Keratinocyte (primary cell): ENCODE results near the gene ARSI.

ENCODE experiments used
- CTCF ChIP-seq, 3 experiments: IDR thresholded peaks in 1 of 3; conservative IDR thresholded peaks in 1 of 3; optimal IDR thresholded peaks in 1 of 3; 2 replicates in 2 of 3; 3 replicates in 1 of 3; pipeline versions ENCODE3 to v1.5.1; 2011; ENCODE audit warnings: low read length in 3 of 3, mild to moderate bottlenecking in 3 of 3, moderate library complexity in 2 of 3, control low read depth in 1 of 3, inconsistent platforms in 1 of 3; ENCODE audit not compliant: insufficient read depth in 2 of 3; ENCODE audit errors: extremely low read depth in 1 of 3
- EZH2 ChIP-seq: IDR thresholded peaks from one replicate; pipeline ENCODE4 v1.6.1; 2012; ENCODE audit warnings: inconsistent platforms, mild to moderate bottlenecking, low read length, moderate library complexity

GRCh38 chr5:150307617-150308426 is 5.1 kb upstream of the ARSI start:
- TF ChIP-seq CTCF (optimal IDR thresholded peaks at IDR 0.05 in 1 of 3, IDR thresholded peaks at IDR 0.05 in 1 of 3, conservative IDR thresholded peaks at IDR 0.05 in 1 of 3; ENCODE audit: extremely low read depth in 1 of 3, insufficient read depth in 2 of 3, low read length in 3 of 3) (no peak), EZH2 (no peak)
